GM12878 (cell line): Measurements from ENCODE around the gene GK. TPM values are rescaled to one million over a fixed set of nuclear protein-coding genes. Genes with fewer than 3 reads are reported as not detected.

Experiments used
- ATAC-seq: fragments of 200-7000 bp; cut with Tn5 transposase; 3 replicates; pipeline ENCODE4 v1.9.1; 2020; ENCODE audit warnings: mild to moderate bottlenecking, moderate library complexity
- BruUV-seq: library from RNA; stranded (reverse); fragments of 400-500 nt; replicated peaks from 2 replicates; lab custom pipeline; 2021; lab: Mats Ljungman, UMichigan
- CTCF ChIA-PET: fragments of 300-600 bp; sonication (Branson Sonifier 250); formaldehyde crosslinking; extraction: SDS; loops from one replicate; lab custom pipeline; 2021; ENCODE audit warnings: inconsistent platforms; lab: Yijun Ruan, JAX
- POLR2A ChIA-PET: fragments of 350-600 bp; formaldehyde crosslinking; extraction: SDS; loops from one replicate; lab custom pipeline; 2021; ENCODE audit warnings: inconsistent platforms; lab: Charles Lee
- RAD21 ChIA-PET: fragments of 300-600 bp; sonication (Branson Sonifier 250); formaldehyde crosslinking; loops from one replicate; lab custom pipeline; 2023; ENCODE audit warnings: antibody characterized with exemption; ENCODE audit not compliant: unreplicated experiment; lab: Charles Lee
- SMC1A ChIA-PET: fragments of 300-600 bp; sonication (Branson Sonifier 250); formaldehyde crosslinking; loops from one replicate; lab custom pipeline; 2023; ENCODE audit not compliant: unreplicated experiment, uncharacterized antibody; lab: Charles Lee
- DNase-seq: peaks from one replicate; pipeline ENCODE4 v3.0.0-alpha.2; 2011; ENCODE audit warnings: low read depth, low spot score
- FAIRE-seq: peaks from 3 replicates; lab custom pipeline; 2011; peaks lifted over from hg19 to GRCh38; lab: Jason Lieb, UNC
- H2AFZ ChIP-seq: 2 replicates; pipeline ENCODE4 v1.6.0; 2011; ENCODE audit warnings: low read depth, low read length, control low read depth; ENCODE audit not compliant: control insufficient read depth
- H3K27ac ChIP-seq: 2 replicates; pipeline ENCODE4 v1.5.1; 2011; ENCODE audit warnings: control low read depth; ENCODE audit not compliant: control insufficient read depth, insufficient read depth
- H3K27me3 ChIP-seq, 2 experiments: replicated peaks in 1 of 2; 2 replicates each; pipeline versions ENCODE4 v1.6.0 to v1.6.1; 2011; ENCODE audit warnings: low read length in 1 of 2; ENCODE audit not compliant: control insufficient read depth in 2 of 2, insufficient read depth in 2 of 2
- H3K36me3 ChIP-seq, 2 experiments: 2 replicates each; pipeline ENCODE4 v1.5.1; 2011; ENCODE audit warnings: low read length in 1 of 2; ENCODE audit not compliant: control insufficient read depth in 2 of 2, insufficient read depth in 2 of 2
- H3K4me1 ChIP-seq: 2 replicates; pipeline ENCODE4 v1.6.1; 2011; ENCODE audit warnings: mild to moderate bottlenecking, low read length, moderate library complexity, mixed read lengths; ENCODE audit not compliant: control insufficient read depth, insufficient read depth
- H3K4me2 ChIP-seq: 2 replicates; pipeline ENCODE4 v1.6.0; 2011; ENCODE audit warnings: control low read depth; ENCODE audit not compliant: control insufficient read depth, insufficient read depth
- H3K4me3 ChIP-seq: fragments of 200-600 bp; sonication (generic); 2 replicates; pipeline ENCODE4 v1.5.1; 2016
- H3K79me2 ChIP-seq: 2 replicates; pipeline ENCODE4 v1.6.0; 2011; ENCODE audit warnings: low read length; ENCODE audit not compliant: control insufficient read depth, insufficient read depth
- H3K9ac ChIP-seq: 2 replicates; pipeline ENCODE4 v1.8.0; 2011; ENCODE audit warnings: low read length, control low read depth, mixed read lengths; ENCODE audit not compliant: control insufficient read depth, insufficient read depth
- H3K9me3 ChIP-seq: replicated peaks from 3 replicates; pipeline ENCODE4 v1.5.1; 2011; ENCODE audit warnings: mild to moderate bottlenecking, low read length; ENCODE audit not compliant: control insufficient read depth, insufficient read depth
- H4K20me1 ChIP-seq: 2 replicates; pipeline ENCODE4 v1.6.0; 2011; ENCODE audit not compliant: control insufficient read depth, insufficient read depth
- HDAC2 ChIP-seq: fragments of 200-600 bp; sonication (generic); IDR thresholded peaks from 2 replicates; pipeline ENCODE4 v1.6.1; 2017
- NBN ChIP-seq: fragments of 450-650 bp; IDR thresholded peaks from 2 replicates; pipeline ENCODE4 v1.6.1; 2016
- RAD51 ChIP-seq: fragments of 450-650 bp; IDR thresholded peaks from 2 replicates; pipeline ENCODE4 v1.6.1; 2016; ENCODE audit warnings: moderate library complexity, mild to moderate bottlenecking, inconsistent platforms
- RBBP5 ChIP-seq: fragments of 200-600 bp; sonication (generic); conservative IDR thresholded peaks from 2 replicates; pipeline ENCODE4 v1.6.1; 2016
- SMAD1 ChIP-seq: fragments of 450-650 bp; IDR thresholded peaks from 2 replicates; pipeline ENCODE4 v1.6.1; 2018; ENCODE audit warnings: mild to moderate bottlenecking, low read depth; ENCODE audit not compliant: partially characterized antibody
- SP1 ChIP-seq: IDR thresholded peaks from one replicate; pipeline ENCODE4 v1.6.1; 2011; ENCODE audit warnings: low read depth, low read length
- STAT1 ChIP-seq: fragments of 450-650 bp; conservative IDR thresholded peaks from 2 replicates; pipeline ENCODE4 v1.6.1; 2014; ENCODE audit warnings: antibody characterized with exemption, mild to moderate bottlenecking
- STAT3 ChIP-seq: IDR thresholded peaks from 2 replicates; pipeline ENCODE4 v1.6.1; 2011; ENCODE audit warnings: low read depth, low read length, improper control_type of control experiment
- TARDBP ChIP-seq: IDR thresholded peaks from 2 replicates; pipeline ENCODE4 v1.6.1; 2016; ENCODE audit warnings: borderline replicate concordance
- TCF7 ChIP-seq: IDR thresholded peaks from 2 replicates; pipeline ENCODE4 v1.6.1; 2014; ENCODE audit warnings: antibody characterized with exemption, borderline replicate concordance
- USF2 ChIP-seq: IDR thresholded peaks from 2 replicates; pipeline ENCODE4 v1.6.1; 2011; ENCODE audit warnings: low read depth, low read length, improper control_type of control experiment, borderline replicate concordance
- ZNF24 ChIP-seq: fragments of 450-650 bp; IDR thresholded peaks from 2 replicates; pipeline ENCODE4 v1.6.1; 2017; ENCODE audit warnings: antibody characterized with exemption, mild to moderate bottlenecking
- WGBS: methylation state at CpG from one replicate; pipeline ENCODE4 v1.1.6; 2016; ENCODE audit warnings: low lambda C conversion rate; ENCODE audit not compliant: insufficient replicate concordance, insufficient coverage; ENCODE audit errors: missing lambda C conversion rate; 5-methylcytosine and 5-hydroxymethylcytosine counted together
- in situ Hi-C: fragments of 300-500 bp; cut with MboI; formaldehyde crosslinking; loops from 9 replicates; pipeline ENCODE4 v1.14.3; 2018; ENCODE audit warnings: mixed read lengths
- intact Hi-C: fragments of 100-400 bp; cut with micrococcal nuclease; formaldehyde crosslinking; loops from one replicate; pipeline ENCODE4 v1.14.2; 2022; ENCODE audit not compliant: unreplicated experiment
- polyA plus RNA-seq, 11 experiments: library from polyadenylated mRNA; depleted of rRNA in 4 of 11; unstranded in 6 of 11; stranded (reverse) in 5 of 11; fragments of >200 nt; fragmentation: Nextera tagmentation in 4 of 11; fragmentation: Illumina TruSeq in 1 of 11; extraction: Ambion mirVana in 4 of 11; extraction: Trizol in 1 of 11; gene quantifications; 1 replicate in 1 of 11; 2 replicates in 10 of 11; pipeline versions ENCODE4 v1.2.1 to v1.2.3, GENCODE V29; 2011 to 2016; ENCODE audit warnings: inconsistent platforms in 2 of 11, missing spikeins in 2 of 11, low read depth in 1 of 11
- total RNA-seq, 4 experiments: library from RNA; depleted of rRNA in 3 of 4; stranded (reverse); fragments of >200 nt in 3 of 4; fragmentation: Illumina TruSeq in 1 of 4; extraction: Trizol in 1 of 4; gene quantifications; 2 replicates each; pipeline versions ENCODE4 v1.2.1 to v1.2.3, GENCODE V29; 2013 to 2021

Gene GK
- total and polyA plus RNA-seq, 10 of the 15 experiments (the other 5 are each of a cell fraction or from before 2014, with no cell fraction given), result 6.3 to 22.3 (median 11.1) TPM

DNA sequence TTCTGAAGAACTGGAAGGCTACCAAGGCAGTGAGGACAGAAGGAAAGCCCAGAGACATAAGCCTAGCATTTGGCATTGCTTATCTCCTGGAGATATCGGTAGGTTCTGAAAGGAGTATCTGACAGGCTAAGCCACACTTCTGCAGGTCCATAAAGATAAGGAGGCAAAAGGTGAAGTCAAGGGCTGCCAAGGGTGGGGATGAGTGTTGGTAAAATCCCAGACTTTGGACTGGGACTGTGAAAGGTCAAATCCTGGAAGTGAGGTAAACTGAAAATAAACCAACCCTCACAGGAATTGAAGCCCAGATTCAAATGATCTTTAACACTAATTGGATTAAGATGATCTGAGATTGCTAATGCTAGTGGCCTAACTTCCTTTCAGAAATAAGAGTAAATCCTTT, 27.4 kb downstream of the GK start:
- Histone ChIP-seq H4K20me1 (no peaks in the 10 kb centered on the region), H3K4me2 (no peak overlapping the region), H3K27me3 (no peaks in the 10 kb centered on the region), H3K9me3 (no peaks in the 10 kb centered on the region), H3K27ac (no peak overlapping the region), H3K9ac (no peak overlapping the region), H2AFZ (no peak overlapping the region), H3K79me2 (no peaks in the 10 kb centered on the region), H3K36me3 (no peaks in the 10 kb centered on the region), H3K4me1 (no peaks in the 10 kb centered on the region), H3K4me3 (no peak overlapping the region)
- no peak for FAIRE-seq
- ChIA-PET CTCF (interaction anchor here (0.7 kb wide), 1 partner anchor 1261 kb away, joined by 4 read pairs; no protein-coding TSS in a partner anchor), SMC1A (interaction anchor here (0.8 to 1.6 kb wide), 3 partner anchors 10 to 24 kb away, joined by 3 to 5 read pairs (median 4); no protein-coding TSS in a partner anchor), RAD21 (no interaction called here), POLR2A (no interaction called here)
- intact Hi-C loops (no loop called here), in situ Hi-C loops (no loop called here)
- BruUV-seq, result no TSS peak
- DNase-seq, result no peak
- TF ChIP-seq HDAC2, result no peak
- TF ChIP-seq USF2, result no peak
- no peak for TF ChIP-seq ZNF24
- no peak for TF ChIP-seq SP1
- no peak for TF ChIP-seq NBN
- TF ChIP-seq RAD51, result no peak
- no peak for TF ChIP-seq STAT3
- TF ChIP-seq STAT1, result no peak
- TF ChIP-seq SMAD1, result no peak
- TF ChIP-seq RBBP5, result no peak
- no peak for TF ChIP-seq TCF7
- no peak for TF ChIP-seq TARDBP
- 77% methylated on average over 1 of the region's 1 CpG for WGBS
- ATAC-seq, result no peak
